Lung (tissue), 12 donors: ENCODE data around the gene PDC. TPM values are rescaled to one million over a fixed set of nuclear protein-coding genes. Genes with fewer than 3 reads are reported as not detected.

ENCODE experiments used
- ATAC-seq: fragments of 200-7000 bp; cut with Tn5 transposase; one replicate; pipeline ENCODE4 v1.9.1; 2020; ENCODE audit warnings: moderate number of reproducible peaks; ENCODE audit not compliant: insufficient read depth, low FRiP score
- DNase-seq, 3 donors: peaks; one replicate each; pipeline ENCODE4 v3.0.0-alpha.2; 2013 to 2017
- H3K27ac ChIP-seq, 2 donors: one replicate each; pipeline ENCODE4 v1.5.1; 2013; ENCODE audit warnings: mild to moderate bottlenecking in 2 of 2, moderate library complexity in 2 of 2, control low read depth in 1 of 2, inconsistent platforms in 1 of 2, low read depth in 1 of 2, low read length in 1 of 2
- H3K27me3 ChIP-seq, 3 donors: one replicate each; pipeline ENCODE4 v1.5.1; 2013; ENCODE audit warnings: low read length in 2 of 3; ENCODE audit not compliant: control insufficient read depth in 3 of 3, insufficient read depth in 3 of 3
- H3K36me3 ChIP-seq, 4 donors: one replicate each; pipeline ENCODE4 v1.5.1; 2013; ENCODE audit warnings: low read length in 4 of 4, mild to moderate bottlenecking in 1 of 4, moderate library complexity in 1 of 4; ENCODE audit not compliant: control insufficient read depth in 4 of 4, insufficient read depth in 4 of 4
- H3K4me1 ChIP-seq, 5 donors: one replicate each; pipeline ENCODE4 v1.5.1; 2013; ENCODE audit warnings: low read length in 5 of 5, mild to moderate bottlenecking in 2 of 5, moderate library complexity in 1 of 5; ENCODE audit not compliant: control insufficient read depth in 5 of 5, insufficient read depth in 5 of 5
- H3K4me3 ChIP-seq: one replicate; pipeline ENCODE4 v1.5.1; 2013; ENCODE audit warnings: mild to moderate bottlenecking, control low read depth, moderate library complexity
- H3K9ac ChIP-seq, 2 donors: one replicate each; pipeline ENCODE4 v1.5.1; 2013; ENCODE audit warnings: low read length in 2 of 2, control low read depth in 1 of 2; ENCODE audit not compliant: insufficient read depth in 1 of 2
- H3K9me3 ChIP-seq, 4 donors: one replicate each; pipeline ENCODE4 v1.5.1; 2013; ENCODE audit warnings: low read length in 3 of 4, mild to moderate bottlenecking in 1 of 4, moderate library complexity in 1 of 4; ENCODE audit not compliant: control insufficient read depth in 4 of 4, insufficient read depth in 3 of 4
- WGBS, 2 donors: extraction: QIAGEN DNeasy Blood & Tissue Kit; methylation state at CpG; one replicate each; pipeline ENCODE4 v1.1.7; 2013; 5-methylcytosine and 5-hydroxymethylcytosine counted together
- polyA plus RNA-seq, 2 donors: library from polyadenylated mRNA; stranded (reverse); fragments of 200-250 nt; gene quantifications; one replicate each; pipeline ENCODE4 v1.2.1, GENCODE V29; 2013
- total RNA-seq, 2 donors: library from RNA; depleted of rRNA in 1 of 2; stranded (reverse); fragments of >200 nt in 1 of 2; gene quantifications; one replicate each; pipeline ENCODE4 v1.2.1, GENCODE V29; 2014 to 2021
- TF ChIP-seq, protein P1 (sequence below): IDR thresholded peaks from 2 replicates; pipeline ENCODE4 v1.5.1; 2012; ENCODE audit warnings: mild to moderate bottlenecking; ENCODE audit errors: control extremely low read depth, extremely low read depth
- donor health status: control.
- donor health status: control.
- donor health status: Bipolar disorder and iron deficiency.
- donor health status: healthy.
- donor health status: DM: yes; HTN: yes; CAD: no.

PDC gene
- total and polyA plus RNA-seq, 4 donors = not detected

DNA sequence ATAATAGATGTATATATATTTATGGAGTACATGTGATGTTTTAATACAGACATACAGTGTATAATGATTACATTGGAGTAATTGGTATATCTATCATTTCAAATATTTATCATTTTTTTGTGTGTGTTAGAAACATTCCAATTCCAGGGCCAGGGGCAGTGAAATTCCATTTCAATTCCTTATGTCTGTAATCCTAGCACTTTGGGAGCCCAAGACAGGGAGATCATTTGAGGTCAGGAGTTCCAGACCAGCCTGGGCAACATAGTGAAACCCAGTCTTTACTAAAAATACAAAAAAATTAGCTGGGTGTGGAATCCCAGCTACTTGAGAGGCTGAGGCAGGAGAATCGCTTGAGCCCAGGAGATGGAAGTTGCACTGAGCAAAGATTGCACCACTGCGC lies 30.4 kb upstream of the PDC start:
- H3K4me1 ChIP-seq = no peaks in the 10 kb centered on the region
- no peak overlapping the region for H3K4me3 ChIP-seq
- H3K27ac ChIP-seq = no peak overlapping the region
- no peaks in the 10 kb centered on the region for H3K27me3 ChIP-seq
- no peaks in the 10 kb centered on the region for H3K36me3 ChIP-seq
- DNase-seq (no peak), ATAC-seq (no peak)
- TF ChIP-seq, protein P1, sequence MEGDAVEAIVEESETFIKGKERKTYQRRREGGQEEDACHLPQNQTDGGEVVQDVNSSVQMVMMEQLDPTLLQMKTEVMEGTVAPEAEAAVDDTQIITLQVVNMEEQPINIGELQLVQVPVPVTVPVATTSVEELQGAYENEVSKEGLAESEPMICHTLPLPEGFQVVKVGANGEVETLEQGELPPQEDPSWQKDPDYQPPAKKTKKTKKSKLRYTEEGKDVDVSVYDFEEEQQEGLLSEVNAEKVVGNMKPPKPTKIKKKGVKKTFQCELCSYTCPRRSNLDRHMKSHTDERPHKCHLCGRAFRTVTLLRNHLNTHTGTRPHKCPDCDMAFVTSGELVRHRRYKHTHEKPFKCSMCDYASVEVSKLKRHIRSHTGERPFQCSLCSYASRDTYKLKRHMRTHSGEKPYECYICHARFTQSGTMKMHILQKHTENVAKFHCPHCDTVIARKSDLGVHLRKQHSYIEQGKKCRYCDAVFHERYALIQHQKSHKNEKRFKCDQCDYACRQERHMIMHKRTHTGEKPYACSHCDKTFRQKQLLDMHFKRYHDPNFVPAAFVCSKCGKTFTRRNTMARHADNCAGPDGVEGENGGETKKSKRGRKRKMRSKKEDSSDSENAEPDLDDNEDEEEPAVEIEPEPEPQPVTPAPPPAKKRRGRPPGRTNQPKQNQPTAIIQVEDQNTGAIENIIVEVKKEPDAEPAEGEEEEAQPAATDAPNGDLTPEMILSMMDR = no peak
- 92 to 93% methylated on average over 2 of the region's 2 CpGs for WGBS, 2 donors
- no peaks in the 10 kb centered on the region for H3K9me3 ChIP-seq
- no peak overlapping the region for H3K9ac ChIP-seq

DNA sequence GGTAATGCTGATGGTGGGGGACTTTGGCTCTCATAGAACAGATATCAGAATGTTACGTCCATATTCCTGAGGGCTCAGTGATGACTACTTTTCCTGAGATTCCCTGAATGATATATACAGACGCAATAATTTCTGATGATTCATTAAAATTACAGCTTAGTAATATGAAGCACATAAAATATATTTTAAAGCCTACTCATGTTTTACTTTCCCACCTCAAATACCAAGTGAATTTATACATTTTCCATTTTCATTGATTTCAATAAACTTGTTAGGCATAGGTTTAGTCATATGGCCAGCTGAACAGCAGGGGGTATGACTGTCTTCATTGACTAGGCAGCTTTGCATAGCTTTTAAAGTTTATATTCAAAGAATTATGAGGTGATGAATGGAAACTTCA lies 26.2 kb upstream of the PDC start:
- no peaks in the 10 kb centered on the region for H3K9me3 ChIP-seq
- H3K27ac ChIP-seq = no peak overlapping the region
- no peaks in the 10 kb centered on the region for H3K4me1 ChIP-seq
- no peaks in the 10 kb centered on the region for H3K27me3 ChIP-seq
- 94 to 95% methylated on average over 2 of the region's 2 CpGs for WGBS, 2 donors
- no peaks in the 10 kb centered on the region for H3K36me3 ChIP-seq
- no peak overlapping the region for H3K9ac ChIP-seq
- TF ChIP-seq, protein P1 = no peak
- H3K4me3 ChIP-seq = no peak overlapping the region
- no peak for ATAC-seq
- DNase-seq = no peak

GRCh38 chr1:186486061-186486460 lies 25.1 kb upstream of the PDC start:
- H3K27ac ChIP-seq = no peak overlapping the region
- H3K4me1 ChIP-seq = no peaks in the 10 kb centered on the region
- H3K9ac ChIP-seq = no peak overlapping the region
- no peak overlapping the region for H3K4me3 ChIP-seq
- H3K9me3 ChIP-seq = no peaks in the 10 kb centered on the region
- TF ChIP-seq, protein P1 = no peak
- no peaks in the 10 kb centered on the region for H3K36me3 ChIP-seq
- H3K27me3 ChIP-seq = no peaks in the 10 kb centered on the region
- no peak for DNase-seq
- no peak for ATAC-seq
- WGBS, 2 donors = 69 to 90% methylated on average over 1 of the region's 1 CpG

GRCh38 chr1:186483561-186483960 lies 22.6 kb upstream of the PDC start:
- Histone ChIP-seq H3K9me3 (no peaks in the 10 kb centered on the region), H3K36me3 (no peaks in the 10 kb centered on the region), H3K27ac (no peak overlapping the region), H3K4me1 (no peaks in the 10 kb centered on the region), H3K9ac (no peak overlapping the region), H3K4me3 (no peak overlapping the region), H3K27me3 (no peaks in the 10 kb centered on the region)
- TF ChIP-seq, protein P1 = no peak
- ATAC-seq (no peak), DNase-seq (no peak)
- WGBS, 2 donors = 35 to 42% methylated on average over 2 of the region's 2 CpGs
